Fibroblast of lung (primary cell): ENCODE results near the gene ELFN1. TPM values are rescaled to one million over a fixed set of nuclear protein-coding genes. Genes with fewer than 3 reads are reported as not detected.

ENCODE experiments used
- DNase-seq, 2 donors: peaks; one replicate each; pipeline versions ENCODE4 v3.0.0 to v3.0.0-alpha.2; 2010; ENCODE audit warnings: low read depth in 2 of 2
- H2AFZ ChIP-seq: 2 replicates; pipeline ENCODE4 v1.5.1; 2012; ENCODE audit warnings: low read length, control low read depth, inconsistent platforms
- H3K27ac ChIP-seq: 2 replicates; pipeline ENCODE4 v1.5.1; 2011; ENCODE audit warnings: low read length, control low read depth; ENCODE audit not compliant: insufficient read depth
- H3K27me3 ChIP-seq: 2 replicates; pipeline ENCODE4 v1.5.1; 2011; ENCODE audit warnings: mild to moderate bottlenecking, low read length; ENCODE audit not compliant: control insufficient read depth, insufficient read depth
- H3K36me3 ChIP-seq: 2 replicates; pipeline ENCODE4 v1.5.1; 2011; ENCODE audit warnings: low read length; ENCODE audit not compliant: control insufficient read depth, insufficient read depth
- H3K4me1 ChIP-seq: 2 replicates; pipeline ENCODE4 v1.5.1; 2011; ENCODE audit warnings: low read length; ENCODE audit not compliant: control insufficient read depth, insufficient read depth; ENCODE audit errors: extremely low read depth
- H3K4me2 ChIP-seq: 2 replicates; pipeline ENCODE4 v1.5.1; 2011; ENCODE audit warnings: low read length, control low read depth; ENCODE audit not compliant: insufficient read depth; ENCODE audit errors: extremely low read depth
- H3K4me3 ChIP-seq, 4 experiments: fragments of 200-600 bp in 1 of 4; sonication (generic) in 1 of 4; replicated peaks in 1 of 4; 2 replicates each; pipeline ENCODE4 v1.5.1; 2011 to 2016; ENCODE audit warnings: low read length in 4 of 4, low read depth in 3 of 4, mild to moderate bottlenecking in 3 of 4, control low read depth in 2 of 4, inconsistent platforms in 1 of 4, mixed read lengths in 1 of 4; ENCODE audit not compliant: insufficient read depth in 1 of 4; ENCODE audit errors: control extremely low read depth in 1 of 4
- H3K79me2 ChIP-seq: 2 replicates; pipeline ENCODE4 v1.5.1; 2012; ENCODE audit warnings: mild to moderate bottlenecking, low read length, inconsistent platforms; ENCODE audit not compliant: control insufficient read depth, insufficient read depth
- H3K9ac ChIP-seq: 2 replicates; pipeline ENCODE4 v1.5.1; 2011; ENCODE audit warnings: mild to moderate bottlenecking, low read length, control low read depth; ENCODE audit not compliant: insufficient read depth
- H3K9me3 ChIP-seq: 2 replicates; pipeline ENCODE4 v1.5.1; 2012; ENCODE audit warnings: low read depth, low read length; ENCODE audit not compliant: control insufficient read depth, insufficient read depth
- H4K20me1 ChIP-seq: 2 replicates; pipeline ENCODE4 v1.5.1; 2011; ENCODE audit warnings: low read length; ENCODE audit not compliant: control insufficient read depth, insufficient read depth; ENCODE audit errors: extremely low read depth
- CTCF ChIP-seq, 2 donors: IDR thresholded peaks in 1 of 2; conservative IDR thresholded peaks in 1 of 2; 1 replicate in 1 of 2; 2 replicates in 1 of 2; pipeline ENCODE4 v1.5.1; 2011 to 2012; ENCODE audit warnings: low read length in 2 of 2, control low read depth in 1 of 2, inconsistent platforms in 1 of 2, low read depth in 1 of 2, mild to moderate bottlenecking in 1 of 2
- EZH2 ChIP-seq: IDR thresholded peaks from 2 replicates; pipeline ENCODE4 v1.5.1; 2012; ENCODE audit warnings: low read length, control low read depth, mild to moderate bottlenecking; ENCODE audit errors: missing control alignments
- polyA plus RNA-seq, 2 donors: library from polyadenylated mRNA; depleted of rRNA in 1 of 2; stranded (reverse) in 1 of 2; unstranded in 1 of 2; fragments of >200 nt; gene quantifications; 2 replicates each; pipeline ENCODE4 v1.2.1, GENCODE V29; 2011 to 2012; ENCODE audit warnings: missing spikeins in 1 of 2
- total RNA-seq: library from RNA; depleted of rRNA; stranded (reverse); fragments of >200 nt; gene quantifications from 2 replicates; pipeline ENCODE4 v1.2.1, GENCODE V29; 2014

Gene ELFN1
- total and polyA plus RNA-seq, 2 donors (not counting 1 experiment from before 2014, with no cell fraction given), result 0.16 to 0.33 TPM

- peaks cover 6% of the 10 kb centered on the region for H3K27me3 ChIP-seq
- H3K9ac ChIP-seq, result no peak overlapping the region
- no peak overlapping the region for H2AFZ ChIP-seq
- no peaks in the 10 kb centered on the region for H3K4me1 ChIP-seq
- no peak overlapping the region for H3K4me2 ChIP-seq
- H3K4me3 ChIP-seq, result no peak overlapping the region
- TF ChIP-seq CTCF (conservative IDR thresholded peaks at IDR 0.05 in 1 of 2, IDR thresholded peaks at IDR 0.05 in 1 of 2; ENCODE audit: low read depth in 1 of 2, low read length in 2 of 2), result no peak
- no peak for TF ChIP-seq EZH2
- H3K36me3 ChIP-seq, result no peaks in the 10 kb centered on the region
- DNase-seq, result no peak
- H3K9me3 ChIP-seq, result no peaks in the 10 kb centered on the region
- H4K20me1 ChIP-seq, result no peaks in the 10 kb centered on the region
- H3K27ac ChIP-seq, result no peak overlapping the region
- H3K79me2 ChIP-seq, result no peaks in the 10 kb centered on the region
These were observed 62.6 kb downstream of the ELFN1 start for GRCh38 chr7:1732645-1733044.

- H3K36me3 ChIP-seq, result no peaks in the 10 kb centered on the region
- H3K9ac ChIP-seq, result no peak overlapping the region
- no peak overlapping the region for H3K27ac ChIP-seq
- TF ChIP-seq CTCF (conservative IDR thresholded peaks at IDR 0.05 in 1 of 2, IDR thresholded peaks at IDR 0.05 in 1 of 2; ENCODE audit: low read depth in 1 of 2, low read length in 2 of 2) (no peak), EZH2 (no peak)
- H3K4me3 ChIP-seq, result no peak overlapping the region
- H2AFZ ChIP-seq, result no peak overlapping the region
- H4K20me1 ChIP-seq, result no peaks in the 10 kb centered on the region
- no peak for DNase-seq
- H3K79me2 ChIP-seq, result no peaks in the 10 kb centered on the region
- no peak overlapping the region for H3K4me2 ChIP-seq
- no peaks in the 10 kb centered on the region for H3K4me1 ChIP-seq
- no peaks in the 10 kb centered on the region for H3K9me3 ChIP-seq
- peaks cover 6% of the 10 kb centered on the region for H3K27me3 ChIP-seq
These were observed 63.3 kb downstream of the ELFN1 start for GRCh38 chr7:1733206-1733907.

GRCh38 chr7:1733908-1734730 is 64.0 kb downstream of the ELFN1 start:
- Histone ChIP-seq H3K4me1 (no peaks in the 10 kb centered on the region), H4K20me1 (no peaks in the 10 kb centered on the region), H3K4me3 (no peak overlapping the region), H3K27me3 (peaks cover 6% of the 10 kb centered on the region), H3K79me2 (no peaks in the 10 kb centered on the region), H3K4me2 (no peak overlapping the region), H3K27ac (no peak overlapping the region), H3K36me3 (no peaks in the 10 kb centered on the region), H3K9me3 (no peaks in the 10 kb centered on the region), H3K9ac (no peak overlapping the region), H2AFZ (no peak overlapping the region)
- TF ChIP-seq EZH2 (no peak), CTCF (conservative IDR thresholded peaks at IDR 0.05 in 1 of 2, IDR thresholded peaks at IDR 0.05 in 1 of 2; ENCODE audit: low read depth in 1 of 2, low read length in 2 of 2) (no peak)
- no peak for DNase-seq
